K562 (cell line): ENCODE data around the gene IFNA5. TPM values are rescaled to one million over a fixed set of nuclear protein-coding genes. Genes with fewer than 3 reads are reported as not detected.

Experiments
- ATAC-seq: fragments of 200-7000 bp; cut with Tn5 transposase; 3 replicates; pipeline ENCODE4 v1.9.1; 2020; ENCODE audit warnings: moderate library complexity
- BruUV-seq: library from RNA; stranded (reverse); fragments of 400-500 nt; replicated peaks from 2 replicates; lab custom pipeline; 2021; lab: Mats Ljungman, UMichigan
- CTCF ChIA-PET: fragments of 300-600 bp; formaldehyde crosslinking; extraction: SDS; loops from one replicate; lab custom pipeline; 2021; ENCODE audit warnings: low intra/inter-chr PET ratio; lab: Yijun Ruan, JAX
- POLR2A ChIA-PET: fragments of 300-600, 350-650 bp; sonication (Branson Sonifier 250); formaldehyde crosslinking; extraction: SDS; loops from one replicate; lab custom pipeline; 2021; ENCODE audit warnings: antibody characterized with exemption, inconsistent platforms; lab: Yijun Ruan, JAX
- DNase-seq, 4 experiments: peaks; one replicate each; pipeline versions ENCODE4 v3.0.0 to v3.0.0-alpha.2; 2011 to 2018; ENCODE audit warnings: low spot score in 3 of 4, mixed read lengths in 3 of 4; ENCODE audit errors: extremely low read depth in 1 of 4
- FAIRE-seq: peaks from 2 replicates; lab custom pipeline; 2011; peaks lifted over from hg19 to GRCh38; lab: Jason Lieb, UNC
- H2AFZ ChIP-seq: 2 replicates; pipeline ENCODE4 v1.6.0; 2011; ENCODE audit warnings: low read depth, low read length, control low read depth, inconsistent platforms
- H3K27ac ChIP-seq: fragments of 200-600 bp; 3 replicates; pipeline ENCODE4 v1.8.0; 2011; ENCODE audit warnings: low read depth, mild to moderate bottlenecking, control low read depth, inconsistent platforms, low read length, moderate library complexity, mixed read lengths; ENCODE audit errors: extremely low read depth
- H3K27me3 ChIP-seq, 2 experiments: fragments of 300-600 bp in 1 of 2; 2 replicates in 1 of 2; 3 replicates in 1 of 2; pipeline versions ENCODE4 v1.6.0 to v1.8.0; 2011; ENCODE audit warnings: inconsistent platforms in 2 of 2, low read length in 2 of 2, mild to moderate bottlenecking in 1 of 2, mixed read lengths in 1 of 2, moderate library complexity in 1 of 2; ENCODE audit not compliant: control insufficient read depth in 2 of 2, insufficient read depth in 2 of 2
- H3K36me3 ChIP-seq: fragments of 300-600 bp; 3 replicates; pipeline ENCODE4 v1.8.0; 2011; ENCODE audit warnings: mild to moderate bottlenecking, low read length, inconsistent platforms; ENCODE audit not compliant: control insufficient read depth, insufficient read depth
- H3K4me1 ChIP-seq, 2 experiments: fragments of 200-600 bp in 1 of 2; replicated peaks in 1 of 2; 2 replicates in 1 of 2; 3 replicates in 1 of 2; pipeline versions ENCODE4 v1.5.1 to v1.8.0; 2011; ENCODE audit warnings: inconsistent platforms in 2 of 2, low read length in 2 of 2, mild to moderate bottlenecking in 1 of 2, mixed read lengths in 1 of 2, moderate library complexity in 1 of 2; ENCODE audit not compliant: control insufficient read depth in 2 of 2, insufficient read depth in 2 of 2
- H3K4me2 ChIP-seq: 2 replicates; pipeline ENCODE4 v1.6.1; 2011; ENCODE audit warnings: low read length, control low read depth, inconsistent platforms, mixed read lengths; ENCODE audit not compliant: insufficient read depth
- H3K4me3 ChIP-seq: fragments of 200-600 bp; sonication (generic), shearing (Covaris generic); 2 replicates; pipeline ENCODE4 v1.5.1; 2016; ENCODE audit warnings: control low read depth, inconsistent platforms
- H3K79me2 ChIP-seq: fragments of 200-600 bp; 3 replicates; pipeline ENCODE4 v1.8.0; 2011; ENCODE audit warnings: low read length, inconsistent platforms; ENCODE audit not compliant: control insufficient read depth, insufficient read depth
- H3K9ac ChIP-seq, 2 experiments: 2 replicates each; pipeline versions ENCODE4 v1.6.0 to v1.6.1; 2011; ENCODE audit warnings: low read depth in 2 of 2, low read length in 2 of 2, control low read depth in 1 of 2, inconsistent platforms in 1 of 2, mild to moderate bottlenecking in 1 of 2, mixed read lengths in 1 of 2; ENCODE audit not compliant: insufficient read depth in 1 of 2
- H3K9me1 ChIP-seq: one replicate; pipeline ENCODE4 v1.6.0; 2011; ENCODE audit warnings: inconsistent platforms, mild to moderate bottlenecking, low read length, moderate library complexity; ENCODE audit not compliant: control insufficient read depth, insufficient read depth
- H3K9me3 ChIP-seq: replicated peaks from 2 replicates; pipeline ENCODE4 v1.5.1; 2011; ENCODE audit warnings: low read depth, low read length, inconsistent platforms; ENCODE audit not compliant: control insufficient read depth, insufficient read depth
- H4K20me1 ChIP-seq: replicated peaks from 2 replicates; pipeline ENCODE4 v1.6.1; 2011; ENCODE audit warnings: low read length, inconsistent platforms, mixed read lengths; ENCODE audit not compliant: control insufficient read depth, insufficient read depth
- BCL6 ChIP-seq: fragments of 250-450 bp; sonication (Bioruptor Pico); IDR thresholded peaks from 2 replicates; pipeline ENCODE4 v1.4.0; 2020
- CTBP1 ChIP-seq: fragments of 450-650 bp; IDR thresholded peaks from 2 replicates; pipeline ENCODE4 v1.6.1; 2016; ENCODE audit warnings: borderline replicate concordance
- GMEB1 ChIP-seq: fragments of 250-450 bp; sonication (Bioruptor Pico); IDR thresholded peaks from 2 replicates; pipeline ENCODE4 v1.4.0; 2020; ENCODE audit warnings: mild to moderate bottlenecking
- IRF2 ChIP-seq: sonication (generic); formaldehyde crosslinking; IDR thresholded peaks from 2 replicates; pipeline ENCODE4 v1.8.1; 2022; ENCODE audit warnings: mild to moderate bottlenecking, missing genetic modification reagents
- MYNN ChIP-seq, 2 experiments: sonication (generic); formaldehyde crosslinking in 1 of 2; IDR thresholded peaks; 2 replicates each; pipeline versions ENCODE4 v1.5.0 to v1.6.1; 2016 to 2020; ENCODE audit warnings: antibody characterized with exemption in 1 of 2, missing genetic modification reagents in 1 of 2
- NBN ChIP-seq: fragments of 450-650 bp; IDR thresholded peaks from 2 replicates; pipeline ENCODE4 v1.6.1; 2016; ENCODE audit warnings: low read depth, mild to moderate bottlenecking
- POLR2AphosphoS2 ChIP-seq: IDR thresholded peaks from 2 replicates; pipeline ENCODE4 v1.6.1; 2012; ENCODE audit warnings: low read length, improper control_type of control experiment
- SP2 ChIP-seq: IDR thresholded peaks from 2 replicates; pipeline ENCODE4 v1.6.1; 2011; ENCODE audit warnings: mild to moderate bottlenecking, low read depth, low read length, moderate library complexity; ENCODE audit not compliant: poor library complexity, severe bottlenecking; ENCODE audit errors: extremely low read depth
- SREBF1 ChIP-seq: fragments of 150-350 bp; IDR thresholded peaks from 2 replicates; pipeline ENCODE4 v1.6.1; 2014; ENCODE audit warnings: antibody characterized with exemption, low read depth, low read length, borderline replicate concordance
- XRCC3 ChIP-seq: fragments of 450-650 bp; IDR thresholded peaks from 2 replicates; pipeline ENCODE4 v1.6.1; 2017; ENCODE audit warnings: mild to moderate bottlenecking, moderate library complexity
- ZNF282 ChIP-seq: sonication (generic); formaldehyde crosslinking; IDR thresholded peaks from 2 replicates; pipeline ENCODE4 v1.8.1; 2023; ENCODE audit warnings: missing genetic modification reagents
- WGBS: fragments of 100-300 bp; shearing (Covaris generic); methylation state at CpG from one replicate; pipeline ENCODE4 v1.1.6; 2016; ENCODE audit warnings: low coverage, mixed read lengths; ENCODE audit not compliant: insufficient coverage; ENCODE audit errors: missing lambda C conversion rate; 5-methylcytosine and 5-hydroxymethylcytosine counted together
- in situ Hi-C: fragments of 300-500 bp; cut with MboI; formaldehyde crosslinking; loops from 4 replicates; pipeline ENCODE4 v1.15.0; 2018; ENCODE audit warnings: inconsistent platforms, mixed read lengths
- intact Hi-C: fragments of 100-400 bp; cut with micrococcal nuclease; formaldehyde crosslinking; loops from 2 replicates; pipeline ENCODE4 v1.14.2; 2022
- polyA plus RNA-seq, 8 experiments: library from polyadenylated mRNA; depleted of rRNA in 4 of 8; stranded (reverse) in 5 of 8; unstranded in 3 of 8; fragments of >200 nt; fragmentation: Nextera tagmentation in 2 of 8; fragmentation: Illumina TruSeq in 1 of 8; extraction: Ambion mirVana in 2 of 8; extraction: Trizol in 1 of 8; gene quantifications; 2 replicates each; pipeline versions ENCODE4 v1.2.1 to v1.2.3, GENCODE V29; 2011 to 2014; ENCODE audit warnings: inconsistent platforms in 1 of 8, missing spikeins in 1 of 8
- total RNA-seq, 7 experiments: library from RNA; depleted of rRNA in 6 of 7; stranded (reverse); fragments of >200 nt in 6 of 7; fragmentation: Illumina TruSeq in 2 of 7; extraction: Trizol in 2 of 7; gene quantifications; 2 replicates each; pipeline versions ENCODE4 v1.2.1 to v1.2.3, GENCODE V29; 2011 to 2021; ENCODE audit warnings: low replicate concordance in 1 of 7
- TF ChIP-seq, protein P1 (sequence below): sonication (generic); formaldehyde crosslinking; IDR thresholded peaks from 2 replicates; pipeline ENCODE4 v1.8.1; 2023; ENCODE audit warnings: mild to moderate bottlenecking, missing genetic modification reagents, moderate library complexity
- TF ChIP-seq, protein P2 (sequence below), 2 experiments: IDR thresholded peaks; 2 replicates each; pipeline ENCODE4 v1.6.1; 2011; ENCODE audit warnings: borderline replicate concordance in 1 of 2, control low read depth in 1 of 2, low read depth in 1 of 2, low read length in 1 of 2, mild to moderate bottlenecking in 1 of 2, mixed read lengths in 1 of 2, moderate library complexity in 1 of 2; ENCODE audit not compliant: insufficient read depth in 1 of 2, insufficient read length in 1 of 2, poor library complexity in 1 of 2, severe bottlenecking in 1 of 2; ENCODE audit errors: extremely low read depth in 1 of 2

IFNA5 gene
- total and polyA plus RNA-seq, 9 of the 15 experiments (the other 6 are each of a cell fraction or from before 2014, with no cell fraction given), result not detected

- Histone ChIP-seq H3K9ac (no peak overlapping the region), H3K9me3 (no peaks in the 10 kb centered on the region), H3K79me2 (no peaks in the 10 kb centered on the region), H3K4me1 (no peaks in the 10 kb centered on the region), H3K9me1 (no peaks in the 10 kb centered on the region), H3K4me2 (no peak overlapping the region), H4K20me1 (no peaks in the 10 kb centered on the region), H3K4me3 (no peak overlapping the region), H3K36me3 (no peaks in the 10 kb centered on the region), H2AFZ (no peak overlapping the region), H3K27me3 (no peaks in the 10 kb centered on the region), H3K27ac (no peak overlapping the region)
- no CpG with 5 or more reads among the region's 5 CpGs for WGBS
- intact Hi-C loops, result no loop called here
- no peak for FAIRE-seq
- ChIA-PET POLR2A (no interaction called here), CTCF (no interaction called here)
- TF ChIP-seq POLR2AphosphoS2, result no peak
- no peak for TF ChIP-seq ZNF282
- TF ChIP-seq SP2, result no peak
- TF ChIP-seq BCL6 (CRISPR knock-in tag), result no peak
- TF ChIP-seq, protein P1, sequence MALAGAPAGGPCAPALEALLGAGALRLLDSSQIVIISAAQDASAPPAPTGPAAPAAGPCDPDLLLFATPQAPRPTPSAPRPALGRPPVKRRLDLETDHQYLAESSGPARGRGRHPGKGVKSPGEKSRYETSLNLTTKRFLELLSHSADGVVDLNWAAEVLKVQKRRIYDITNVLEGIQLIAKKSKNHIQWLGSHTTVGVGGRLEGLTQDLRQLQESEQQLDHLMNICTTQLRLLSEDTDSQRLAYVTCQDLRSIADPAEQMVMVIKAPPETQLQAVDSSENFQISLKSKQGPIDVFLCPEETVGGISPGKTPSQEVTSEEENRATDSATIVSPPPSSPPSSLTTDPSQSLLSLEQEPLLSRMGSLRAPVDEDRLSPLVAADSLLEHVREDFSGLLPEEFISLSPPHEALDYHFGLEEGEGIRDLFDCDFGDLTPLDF (CRISPR knock-in tag), result no peak
- no peak for TF ChIP-seq XRCC3
- TF ChIP-seq IRF2 (CRISPR knock-in tag), result no peak
- TF ChIP-seq GMEB1, result no peak
- TF ChIP-seq CTBP1, result no peak
- TF ChIP-seq NBN, result no peak
- TF ChIP-seq SREBF1, result no peak
- TF ChIP-seq, protein P2, sequence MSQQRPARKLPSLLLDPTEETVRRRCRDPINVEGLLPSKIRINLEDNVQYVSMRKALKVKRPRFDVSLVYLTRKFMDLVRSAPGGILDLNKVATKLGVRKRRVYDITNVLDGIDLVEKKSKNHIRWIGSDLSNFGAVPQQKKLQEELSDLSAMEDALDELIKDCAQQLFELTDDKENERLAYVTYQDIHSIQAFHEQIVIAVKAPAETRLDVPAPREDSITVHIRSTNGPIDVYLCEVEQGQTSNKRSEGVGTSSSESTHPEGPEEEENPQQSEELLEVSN (IDR thresholded peaks at IDR 0.05; ENCODE audit: borderline replicate concordance in 1 of 2, extremely low read depth in 1 of 2, insufficient read depth in 1 of 2, insufficient read length in 1 of 2, low read depth in 1 of 2, low read length in 1 of 2, poor library complexity in 1 of 2, severe bottlenecking in 1 of 2), result no peak
- TF ChIP-seq MYNN (IDR thresholded peaks at IDR 0.05), result no peak
- no peak for TF ChIP-seq MYNN (CRISPR knock-in tag; IDR thresholded peaks at IDR 0.05)
- DNase-seq, result no peak
- ATAC-seq, result no peak
- in situ Hi-C loops, result no loop called here
- BruUV-seq, result no TSS peak
Observed at GRCh38 chr9:21255538-21256212, 49.4 kb downstream of the IFNA5 start.
